Sciatic nerve (tissue), 2 donors: ENCODE data around the gene SELENOS. TPM values are rescaled to one million over a fixed set of nuclear protein-coding genes. Genes with fewer than 3 reads are reported as not detected.

Experiments used
- ATAC-seq: fragments of 200-7000 bp; cut with Tn5 transposase; one replicate; pipeline ENCODE4 v1.9.1; 2020; ENCODE audit warnings: mild to moderate bottlenecking, moderate library complexity
- DNase-seq: peaks from one replicate; pipeline ENCODE4 v3.0.0-alpha.2; 2020; ENCODE audit warnings: low spot score
- intact Hi-C: fragments of 100-400 bp; cut with DNase I; formaldehyde crosslinking; loops from one replicate; pipeline ENCODE4 v1.14.2; 2022
- total RNA-seq: library from RNA; stranded (reverse); fragmentation: NEBNext Ultra II Directional; extraction: Animal tissue kit (Norgen Biotek cat#: 25700); gene quantifications from one replicate; pipeline ENCODE4 v1.2.1, GENCODE V29; 2021
- donor health status: DM: no; HTN: no; CAD: no.
- donor health status: DM: no; HTN: no; CAD: no.

The SELENOS gene
- total RNA-seq, 1 donor from 2014 or later = 74.4 TPM

GRCh38 chr15:101258238-101259144, 18.8 kb downstream of the SELENOS start:
- peak; percentile 73 for ATAC-seq
- intact Hi-C loops = loop anchor here (5.0 kb wide), 1 partner anchor 171 kb away; no protein-coding TSS in a partner anchor
- no peak for DNase-seq

- no peak for ATAC-seq
- intact Hi-C loops = loop anchor here (5.0 kb wide), 1 partner anchor 169 kb away; no protein-coding TSS in a partner anchor
- no peak for DNase-seq
Observed at GRCh38 chr15:101256757-101257156, 20.5 kb downstream of the SELENOS start.

- DNase-seq (no peak), ATAC-seq (peak; percentile 67)
- intact Hi-C loops = loop anchor here (5.0 kb wide), 1 partner anchor 168 kb away; no protein-coding TSS in a partner anchor
Observed at GRCh38 chr15:101255615-101256241, 21.6 kb downstream of the SELENOS start.

GRCh38 chr15:101255051-101255395, 22.3 kb downstream of the SELENOS start:
- DNase-seq = no peak
- intact Hi-C loops = loop anchor here (5.0 kb wide), 1 partner anchor 168 kb away; no protein-coding TSS in a partner anchor
- no peak for ATAC-seq

- no peak for ATAC-seq
- no peak for DNase-seq
Observed at GRCh38 chr15:101254157-101255050, 22.9 kb downstream of the SELENOS start.

GRCh38 chr15:101252836-101253235, 24.4 kb downstream of the SELENOS start:
- ATAC-seq = no peak
- DNase-seq = no peak
- intact Hi-C loops = loop anchor here (5.0 kb wide), 1 partner anchor 236 kb away; no protein-coding TSS in a partner anchor

More at GRCh38 chr15:101254157-101255050, 22.9 kb downstream of the SELENOS start:
- intact Hi-C loops = loop anchor here (5.0 kb wide), 2 partner anchors 167 to 237 kb away; no protein-coding TSS in a partner anchor

GRCh38 chr15:101251830-101252820, 25.2 kb downstream of the SELENOS start, which contains the start of gene CHSY1:
Gene CHSY1 (minus strand): TSS chr15:101252048. CDS start chr15:101251456, 592 bp downstream.
- ATAC-seq (peak; percentile 91), DNase-seq (peak; percentile 96)
- intact Hi-C loops = loop anchor here (5.0 kb wide), 1 partner anchor 235 kb away; no protein-coding TSS in a partner anchor

GRCh38 chr15:101250873-101251829, 26.1 kb downstream of the SELENOS start:
- no peak for DNase-seq
- ATAC-seq = no peak
- intact Hi-C loops = loop anchor here (5.0 kb wide), 1 partner anchor 234 kb away; no protein-coding TSS in a partner anchor

GRCh38 chr15:101250341-101250831, 26.9 kb downstream of the SELENOS start:
- intact Hi-C loops = loop anchor here (5.0 kb wide), 1 partner anchor 233 kb away; no protein-coding TSS in a partner anchor
- DNase-seq (no peak), ATAC-seq (no peak)

GRCh38 chr15:101248274-101248673, 29.0 kb downstream of the SELENOS start:
- no peak for ATAC-seq
- DNase-seq = no peak
- intact Hi-C loops = loop anchor here (5.0 kb wide), 1 partner anchor 1566 kb away; no protein-coding TSS in a partner anchor

- ATAC-seq = no peak
- intact Hi-C loops = loop anchor here (5.0 kb wide), 1 partner anchor 1565 kb away; no protein-coding TSS in a partner anchor
Observed at GRCh38 chr15:101246824-101247745, 30.2 kb downstream of the SELENOS start.

GRCh38 chr15:101246391-101246790, 30.9 kb downstream of the SELENOS start:
- ATAC-seq (no peak), DNase-seq (no peak)
- intact Hi-C loops = loop anchor here (5.0 kb wide), 1 partner anchor 1564 kb away; no protein-coding TSS in a partner anchor

More at GRCh38 chr15:101246824-101247745, 30.2 kb downstream of the SELENOS start:
- no peak for DNase-seq

- no peak for DNase-seq
- ATAC-seq = no peak
- intact Hi-C loops = loop anchor here (5.0 kb wide), 1 partner anchor 1563 kb away; no protein-coding TSS in a partner anchor
Observed at GRCh38 chr15:101244889-101245668, 32.2 kb downstream of the SELENOS start.
